Measurements from ENCODE around the gene AFAP1L2.

Gene AFAP1L2

DNA sequence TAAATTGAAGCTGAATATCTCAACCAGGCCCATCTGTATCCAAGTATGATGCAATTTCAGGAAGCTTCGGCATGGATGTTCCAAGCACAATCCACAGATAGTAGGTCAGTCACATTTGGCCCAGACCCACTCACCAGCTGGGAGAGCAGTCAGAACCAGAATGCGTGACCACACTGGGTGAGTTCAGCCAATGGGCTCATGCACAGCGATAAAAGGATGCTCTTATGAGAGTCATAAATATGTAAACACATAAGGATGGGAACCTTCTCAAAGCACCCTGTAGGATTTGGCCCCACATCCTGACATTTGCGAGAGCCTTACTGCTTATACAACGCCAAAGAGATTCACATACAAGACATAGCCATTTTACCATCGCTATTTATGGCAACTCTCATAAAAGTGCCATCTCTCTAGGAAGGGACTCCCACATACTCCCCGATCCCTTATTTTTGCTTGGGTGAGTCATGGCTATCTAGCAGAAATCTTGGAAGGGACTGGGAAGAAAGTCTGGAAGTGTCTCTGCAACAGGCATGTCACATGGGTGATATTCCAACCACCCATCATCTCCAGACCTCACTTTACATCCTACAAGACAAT is 3.0 kb downstream of the AFAP1L2 start:
- H3K27ac ChIP-seq, result no peak overlapping the region
- TF ChIP-seq, protein P1, sequence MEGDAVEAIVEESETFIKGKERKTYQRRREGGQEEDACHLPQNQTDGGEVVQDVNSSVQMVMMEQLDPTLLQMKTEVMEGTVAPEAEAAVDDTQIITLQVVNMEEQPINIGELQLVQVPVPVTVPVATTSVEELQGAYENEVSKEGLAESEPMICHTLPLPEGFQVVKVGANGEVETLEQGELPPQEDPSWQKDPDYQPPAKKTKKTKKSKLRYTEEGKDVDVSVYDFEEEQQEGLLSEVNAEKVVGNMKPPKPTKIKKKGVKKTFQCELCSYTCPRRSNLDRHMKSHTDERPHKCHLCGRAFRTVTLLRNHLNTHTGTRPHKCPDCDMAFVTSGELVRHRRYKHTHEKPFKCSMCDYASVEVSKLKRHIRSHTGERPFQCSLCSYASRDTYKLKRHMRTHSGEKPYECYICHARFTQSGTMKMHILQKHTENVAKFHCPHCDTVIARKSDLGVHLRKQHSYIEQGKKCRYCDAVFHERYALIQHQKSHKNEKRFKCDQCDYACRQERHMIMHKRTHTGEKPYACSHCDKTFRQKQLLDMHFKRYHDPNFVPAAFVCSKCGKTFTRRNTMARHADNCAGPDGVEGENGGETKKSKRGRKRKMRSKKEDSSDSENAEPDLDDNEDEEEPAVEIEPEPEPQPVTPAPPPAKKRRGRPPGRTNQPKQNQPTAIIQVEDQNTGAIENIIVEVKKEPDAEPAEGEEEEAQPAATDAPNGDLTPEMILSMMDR (conservative IDR thresholded peaks at IDR 0.05), result no peak

DNA sequence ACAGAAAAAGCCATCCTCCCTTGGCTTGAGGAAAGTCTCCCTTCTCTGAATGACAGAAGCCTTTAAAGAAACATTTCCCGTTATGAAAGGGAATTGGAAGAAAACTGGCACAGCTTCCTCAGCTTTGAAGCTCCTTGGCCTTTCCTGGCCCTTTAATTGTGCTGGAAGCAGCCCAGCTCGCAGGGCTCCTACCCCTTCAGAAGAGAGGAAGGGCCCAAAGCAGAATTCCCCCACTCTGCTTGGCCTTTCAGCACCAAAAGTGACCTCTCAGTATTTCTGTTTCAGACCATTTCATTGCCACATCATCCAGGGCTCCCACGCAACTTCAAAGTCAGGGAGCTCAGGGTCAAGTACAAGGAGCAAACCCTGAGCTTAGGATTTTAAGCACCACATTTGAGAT is 4.2 kb downstream of the AFAP1L2 start:
- TF ChIP-seq, protein P1 (conservative IDR thresholded peaks at IDR 0.05), result no peak
- H3K27ac ChIP-seq, result no peak overlapping the region

DNA sequence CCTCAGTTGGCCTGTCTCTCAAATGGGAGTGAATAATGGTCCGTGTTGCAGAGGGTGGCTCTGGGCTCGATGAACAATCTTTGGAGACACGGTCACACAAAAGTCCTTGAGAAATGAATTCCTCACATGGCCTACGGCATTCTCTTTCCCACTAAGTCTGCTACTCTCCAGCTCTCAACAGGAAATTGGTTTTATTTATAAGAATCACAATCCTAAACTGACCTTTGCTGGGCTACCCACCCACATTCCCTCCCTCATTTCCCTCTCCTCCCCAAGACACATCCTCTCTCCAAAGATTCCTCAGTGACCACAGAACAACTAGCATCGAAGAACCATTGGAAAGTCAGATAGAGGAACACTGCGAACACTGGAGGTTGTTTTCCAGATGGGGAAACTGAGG is 4.7 kb downstream of the AFAP1L2 start:
- TF ChIP-seq, protein P1 (conservative IDR thresholded peaks at IDR 0.05), result no peak
- H3K27ac ChIP-seq, result no peak overlapping the region

DNA sequence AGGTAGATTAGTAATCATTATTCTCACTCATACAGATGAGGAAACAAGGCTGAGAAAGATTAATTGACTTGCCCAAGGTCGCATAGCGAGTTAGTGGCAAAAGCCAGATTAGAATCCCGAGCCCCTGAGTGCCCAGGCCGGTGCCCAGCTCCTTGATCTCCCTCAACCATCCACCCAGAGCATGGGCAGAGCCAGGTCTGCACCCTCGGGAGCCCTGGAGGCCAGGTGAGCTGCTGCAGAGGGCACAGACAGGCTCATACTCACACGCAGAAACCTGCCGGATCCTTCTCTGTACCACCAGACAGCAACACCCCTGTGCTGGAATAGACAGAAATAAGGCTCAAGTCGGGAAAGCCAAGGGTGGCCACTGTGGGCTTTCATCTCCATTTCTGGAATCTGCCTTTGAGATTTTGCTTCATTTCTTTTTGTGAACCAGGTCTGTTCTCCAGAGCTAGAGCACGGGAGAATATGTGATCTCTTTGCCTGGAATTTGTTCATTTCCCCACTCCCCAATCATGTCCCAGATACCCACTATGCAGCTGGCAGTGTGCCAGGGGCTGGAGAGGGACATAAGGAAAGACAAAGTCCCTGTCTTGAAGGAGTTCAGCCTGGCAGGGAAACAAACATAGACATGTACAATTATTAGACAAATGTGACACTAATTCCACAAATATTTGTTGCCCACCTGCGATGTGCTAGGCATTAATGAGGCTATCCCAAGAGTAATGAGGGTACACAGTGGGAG is 5.5 kb downstream of the AFAP1L2 start:
- TF ChIP-seq, protein P1 (conservative IDR thresholded peaks at IDR 0.05), result no peak

DNA sequence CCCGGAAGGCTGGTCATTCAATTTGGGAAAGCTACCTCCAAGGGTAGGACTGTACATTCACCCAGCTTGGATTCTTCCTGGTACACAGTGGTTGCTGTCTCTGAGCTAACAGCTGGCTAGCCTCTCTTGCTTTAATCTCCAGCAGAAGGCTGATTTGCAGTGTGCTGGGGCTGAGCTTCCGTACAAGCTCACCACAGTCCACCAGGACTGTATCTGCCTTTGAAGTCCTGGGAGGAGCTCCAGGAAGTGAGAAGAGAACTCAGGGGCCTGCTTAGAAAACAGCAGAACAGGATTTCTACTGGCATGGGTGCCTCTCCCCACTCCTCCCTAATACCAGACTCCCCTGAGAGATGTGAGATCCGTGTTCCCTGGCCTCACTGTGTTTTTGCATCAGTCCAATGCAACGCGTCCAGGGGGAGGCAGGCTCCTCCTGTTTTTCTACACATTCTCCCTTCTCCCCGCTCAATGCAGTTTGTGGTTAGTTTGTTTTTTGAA is 6.6 kb downstream of the AFAP1L2 start:
- H3K27ac ChIP-seq, result no peak overlapping the region
- TF ChIP-seq, protein P1 (conservative IDR thresholded peaks at IDR 0.05), result no peak

More for the DNA sequence above, 5.5 kb downstream of the AFAP1L2 start:
- no peak overlapping the region for H3K27ac ChIP-seq

DNA sequence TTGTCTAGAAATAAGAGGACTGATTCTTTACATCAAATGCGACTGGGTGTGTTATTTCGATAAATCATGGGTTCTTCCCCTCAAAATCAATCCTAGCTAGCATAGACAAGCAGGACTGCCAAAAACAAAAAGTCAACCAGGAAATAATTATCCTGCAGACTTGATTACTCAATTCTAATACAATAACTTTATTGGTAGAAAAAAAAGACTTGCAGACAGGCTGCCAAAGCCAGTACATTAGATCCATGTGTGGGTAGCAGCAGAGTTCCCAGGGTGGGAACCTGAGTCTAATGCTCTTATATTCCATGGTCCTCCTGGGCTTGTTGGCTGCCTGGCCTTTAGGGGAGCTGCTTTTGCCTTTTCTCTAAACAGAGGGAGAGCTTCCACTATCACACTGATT is 7.8 kb downstream of the AFAP1L2 start:
- H3K27ac ChIP-seq, result no peak overlapping the region
- TF ChIP-seq, protein P1 (conservative IDR thresholded peaks at IDR 0.05), result no peak

DNA sequence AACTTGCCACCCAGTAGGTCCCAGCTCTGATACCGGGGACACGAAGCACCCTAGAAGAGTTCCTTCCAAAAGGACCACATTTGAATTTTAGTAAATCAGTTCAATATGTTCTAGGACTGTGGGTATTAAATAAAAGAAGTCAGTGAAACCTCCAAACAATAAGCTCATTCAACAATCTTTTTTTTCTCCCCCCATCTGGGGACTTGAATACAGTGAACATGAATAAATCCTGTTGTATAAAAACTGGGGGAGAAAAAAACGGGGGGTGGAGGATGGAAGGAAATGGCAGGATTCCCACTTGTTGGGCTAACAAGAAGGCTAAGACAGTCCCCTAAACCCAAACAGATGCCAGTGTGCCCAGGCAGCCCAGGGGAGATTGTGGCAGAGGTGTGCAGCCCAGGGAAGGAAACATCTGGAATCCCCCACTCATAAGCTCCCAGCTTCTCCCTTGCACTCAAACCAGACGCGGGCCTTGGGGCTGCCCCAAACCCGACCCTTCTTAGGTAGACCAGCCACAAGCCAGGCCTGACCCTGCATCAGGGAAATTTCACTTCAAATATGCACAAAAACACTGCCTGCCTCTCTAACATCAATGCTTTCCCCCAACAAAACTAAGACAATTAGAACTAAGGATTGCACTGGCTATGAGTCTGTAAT is 8.8 kb downstream of the AFAP1L2 start:
- TF ChIP-seq, protein P1 (conservative IDR thresholded peaks at IDR 0.05), result no peak
- H3K27ac ChIP-seq, result no peak overlapping the region

Measured in VCaP (cell line).